Neural cell (in vitro differentiated cells): ENCODE data around the gene RND3. TPM values are rescaled to one million over a fixed set of nuclear protein-coding genes. Genes with fewer than 3 reads are reported as not detected.

Experiments
- H2AFZ ChIP-seq: fragments of 200-600, 300-800 bp; sonication (generic), shearing (Covaris generic); 2 replicates; pipeline ENCODE4 v1.6.0; 2014; ENCODE audit warnings: low read depth, mild to moderate bottlenecking, antibody characterized with exemption, low read length, moderate library complexity
- H3F3A ChIP-seq: fragments of 200-600 bp; shearing (Covaris generic); 2 replicates; pipeline ENCODE4 v1.6.1; 2016; ENCODE audit warnings: mild to moderate bottlenecking, moderate library complexity, mixed read lengths, antibody characterized with exemption, low read length; ENCODE audit not compliant: insufficient read depth, poor library complexity, severe bottlenecking
- H3K27ac ChIP-seq: fragments of 200-600, 300-800 bp; sonication (generic), shearing (Covaris generic); 2 replicates; pipeline ENCODE4 v1.5.1; 2014; ENCODE audit warnings: mild to moderate bottlenecking, low read length, moderate library complexity
- H3K27me3 ChIP-seq: fragments of 300-800, 200-600 bp; sonication (generic), shearing (Covaris generic); 2 replicates; pipeline ENCODE4 v1.6.0; 2014; ENCODE audit warnings: mild to moderate bottlenecking, low read depth, low read length, moderate library complexity; ENCODE audit not compliant: insufficient read depth
- H3K36me3 ChIP-seq: fragments of 300-800, 200-600 bp; sonication (generic), shearing (Covaris generic); 2 replicates; pipeline ENCODE4 v1.5.1; 2014; ENCODE audit warnings: mild to moderate bottlenecking, antibody characterized with exemption, low read length, moderate library complexity; ENCODE audit not compliant: insufficient read depth
- H3K4me2 ChIP-seq: fragments of 300-800, 200-600 bp; sonication (generic), shearing (Covaris generic); 2 replicates; pipeline ENCODE4 v1.6.0; 2014; ENCODE audit warnings: mild to moderate bottlenecking, low read length
- H3K4me3 ChIP-seq: fragments of 300-800, 200-600 bp; sonication (generic), shearing (Covaris generic); 2 replicates; pipeline ENCODE4 v1.5.1; 2014; ENCODE audit warnings: mild to moderate bottlenecking, low read length, moderate library complexity
- H3K79me2 ChIP-seq: fragments of 200-600 bp; shearing (Covaris generic); replicated peaks from 2 replicates; pipeline ENCODE4 v1.6.0; 2014; ENCODE audit warnings: mild to moderate bottlenecking, low read length, moderate library complexity; ENCODE audit not compliant: insufficient read depth
- H3K9ac ChIP-seq: fragments of 300-800, 200-600 bp; sonication (generic), shearing (Covaris generic); 2 replicates; pipeline ENCODE4 v1.6.1; 2016; ENCODE audit warnings: mild to moderate bottlenecking, low read length, mixed read lengths
- H3K9me2 ChIP-seq: fragments of 200-600 bp; shearing (Covaris generic); 2 replicates; pipeline ENCODE4 v1.6.1; 2016; ENCODE audit warnings: mild to moderate bottlenecking, low read length, mixed read lengths; ENCODE audit not compliant: insufficient read depth
- H3K9me3 ChIP-seq: fragments of 200-600, 300-800 bp; sonication (generic), shearing (Covaris generic); 2 replicates; pipeline ENCODE4 v1.6.1; 2016; ENCODE audit warnings: mild to moderate bottlenecking, mixed run types, low read length, moderate library complexity, mixed read lengths
- H4K20me1 ChIP-seq: fragments of 200-600 bp; shearing (Covaris generic); 2 replicates; pipeline ENCODE4 v1.6.1; 2016; ENCODE audit warnings: mild to moderate bottlenecking, mixed run types; ENCODE audit not compliant: insufficient read depth
- EP300 ChIP-seq: fragments of 450-650 bp; conservative IDR thresholded peaks from 2 replicates; pipeline ENCODE4 v1.6.1; 2014; ENCODE audit warnings: antibody characterized with exemption, mild to moderate bottlenecking, moderate library complexity; ENCODE audit not compliant: poor library complexity, severe bottlenecking
- EZH2 ChIP-seq: fragments of 200-600, 300-800 bp; shearing (Covaris generic), sonication (generic); IDR thresholded peaks from 2 replicates; pipeline ENCODE4 v1.6.1; 2014; ENCODE audit warnings: antibody characterized with exemption, low read length, borderline replicate concordance, mild to moderate bottlenecking; ENCODE audit not compliant: insufficient read depth, poor library complexity, severe bottlenecking
- MXI1 ChIP-seq: fragments of 450-650 bp; conservative IDR thresholded peaks from 2 replicates; pipeline ENCODE4 v1.6.1; 2014; ENCODE audit warnings: antibody characterized with exemption, mild to moderate bottlenecking; ENCODE audit not compliant: poor library complexity, severe bottlenecking
- POLR2AphosphoS5 ChIP-seq: IDR thresholded peaks from 2 replicates; pipeline ENCODE4 v1.6.1; 2012
- RAD21 ChIP-seq: fragments of 450-650 bp; conservative IDR thresholded peaks from 2 replicates; pipeline ENCODE4 v1.6.1; 2014; ENCODE audit warnings: antibody characterized with exemption, mild to moderate bottlenecking, moderate library complexity
- REST ChIP-seq: IDR thresholded peaks from 2 replicates; pipeline ENCODE4 v1.6.1; 2012; ENCODE audit warnings: borderline replicate concordance
- SMC3 ChIP-seq: fragments of 450-650 bp; conservative IDR thresholded peaks from 2 replicates; pipeline ENCODE4 v1.6.1; 2014; ENCODE audit warnings: antibody characterized with exemption, mild to moderate bottlenecking, moderate library complexity; ENCODE audit not compliant: poor library complexity
- TAF1 ChIP-seq: IDR thresholded peaks from 2 replicates; pipeline ENCODE4 v1.6.1; 2012; ENCODE audit warnings: low read depth
- polyA plus RNA-seq: library from polyadenylated mRNA; depleted of rRNA; stranded (reverse); fragments of >200 nt; gene quantifications from 2 replicates; pipeline ENCODE4 v1.2.3, GENCODE V29; 2014
- TF ChIP-seq, protein P1 (sequence below): fragments of 450-650 bp; IDR thresholded peaks from 2 replicates; pipeline ENCODE4 v1.5.1; 2014; ENCODE audit warnings: antibody characterized with exemption, mild to moderate bottlenecking, moderate library complexity; ENCODE audit not compliant: poor library complexity, severe bottlenecking

The RND3 gene
- polyA plus RNA-seq, 1 donor from 2014 or later: 143 TPM

DNA sequence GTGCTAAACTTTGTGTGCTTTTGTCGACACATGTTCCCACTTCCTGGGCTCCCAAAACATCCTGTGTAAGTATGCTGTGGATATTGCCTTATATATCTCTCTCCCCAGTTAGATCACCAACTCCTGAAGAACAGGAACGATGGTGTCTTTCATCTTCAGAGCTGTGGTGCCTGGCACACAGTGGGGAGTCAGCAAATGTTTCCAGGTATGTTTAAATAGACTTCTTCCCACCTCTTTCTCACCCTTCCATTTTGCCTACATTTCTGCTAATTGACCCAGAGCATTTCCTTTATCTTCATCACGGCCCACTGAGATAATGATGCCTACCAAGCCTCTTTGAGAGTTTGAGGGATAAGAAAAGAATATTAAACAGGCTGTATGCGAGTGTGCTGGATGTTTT is 60.7 kb downstream of the RND3 start:
- H3K27me3 ChIP-seq: no peaks in the 10 kb centered on the region
- H2AFZ ChIP-seq: no peak overlapping the region
- TF ChIP-seq, protein P1, sequence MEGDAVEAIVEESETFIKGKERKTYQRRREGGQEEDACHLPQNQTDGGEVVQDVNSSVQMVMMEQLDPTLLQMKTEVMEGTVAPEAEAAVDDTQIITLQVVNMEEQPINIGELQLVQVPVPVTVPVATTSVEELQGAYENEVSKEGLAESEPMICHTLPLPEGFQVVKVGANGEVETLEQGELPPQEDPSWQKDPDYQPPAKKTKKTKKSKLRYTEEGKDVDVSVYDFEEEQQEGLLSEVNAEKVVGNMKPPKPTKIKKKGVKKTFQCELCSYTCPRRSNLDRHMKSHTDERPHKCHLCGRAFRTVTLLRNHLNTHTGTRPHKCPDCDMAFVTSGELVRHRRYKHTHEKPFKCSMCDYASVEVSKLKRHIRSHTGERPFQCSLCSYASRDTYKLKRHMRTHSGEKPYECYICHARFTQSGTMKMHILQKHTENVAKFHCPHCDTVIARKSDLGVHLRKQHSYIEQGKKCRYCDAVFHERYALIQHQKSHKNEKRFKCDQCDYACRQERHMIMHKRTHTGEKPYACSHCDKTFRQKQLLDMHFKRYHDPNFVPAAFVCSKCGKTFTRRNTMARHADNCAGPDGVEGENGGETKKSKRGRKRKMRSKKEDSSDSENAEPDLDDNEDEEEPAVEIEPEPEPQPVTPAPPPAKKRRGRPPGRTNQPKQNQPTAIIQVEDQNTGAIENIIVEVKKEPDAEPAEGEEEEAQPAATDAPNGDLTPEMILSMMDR: no peak
- TF ChIP-seq RAD21: no peak
- no peak for TF ChIP-seq EZH2
- TF ChIP-seq POLR2AphosphoS5: no peak
- TF ChIP-seq EP300: no peak
- no peak for TF ChIP-seq TAF1
- TF ChIP-seq MXI1: no peak
- no peak for TF ChIP-seq SMC3
- H3K79me2 ChIP-seq: no peaks in the 10 kb centered on the region
- H4K20me1 ChIP-seq: no peaks in the 10 kb centered on the region
- H3K36me3 ChIP-seq: no peaks in the 10 kb centered on the region
- no peaks in the 10 kb centered on the region for H3K9me3 ChIP-seq
- H3K27ac ChIP-seq: no peak overlapping the region
- no peaks in the 10 kb centered on the region for H3F3A ChIP-seq
- H3K9ac ChIP-seq: no peak overlapping the region
- H3K4me3 ChIP-seq: no peak overlapping the region
- no peaks in the 10 kb centered on the region for H3K9me2 ChIP-seq
- H3K4me2 ChIP-seq: no peak overlapping the region

DNA sequence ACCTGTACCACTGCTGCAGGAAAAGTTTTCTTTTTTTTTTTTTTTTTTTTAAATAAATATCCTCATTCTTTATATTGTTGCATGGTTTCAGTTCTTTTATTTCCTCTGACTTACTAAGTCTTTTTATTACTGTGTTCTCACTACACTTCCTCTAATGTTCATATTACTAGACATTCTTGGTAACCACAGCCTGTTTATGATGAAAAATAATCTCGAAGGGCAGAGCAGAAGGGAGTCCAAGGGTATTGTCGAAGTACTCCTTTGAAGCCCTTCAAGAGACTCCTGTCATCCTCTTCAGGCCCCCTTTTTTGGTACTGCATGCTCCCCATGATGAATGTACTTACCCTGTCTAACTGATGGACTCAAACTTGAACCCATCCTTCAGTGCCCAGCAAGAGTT is 61.2 kb downstream of the RND3 start:
- H3K36me3 ChIP-seq: no peaks in the 10 kb centered on the region
- H3K27ac ChIP-seq: no peak overlapping the region
- no peaks in the 10 kb centered on the region for H3K27me3 ChIP-seq
- no peaks in the 10 kb centered on the region for H3K9me3 ChIP-seq
- H2AFZ ChIP-seq: no peak overlapping the region
- H3K79me2 ChIP-seq: no peaks in the 10 kb centered on the region
- H3K4me2 ChIP-seq: no peak overlapping the region
- TF ChIP-seq REST (no peak), EP300 (no peak), SMC3 (no peak)
- no peaks in the 10 kb centered on the region for H4K20me1 ChIP-seq
- no peak overlapping the region for H3K9ac ChIP-seq
- H3F3A ChIP-seq: no peaks in the 10 kb centered on the region
- no peak overlapping the region for H3K4me3 ChIP-seq
- no peaks in the 10 kb centered on the region for H3K9me2 ChIP-seq
